IMR-90 (cell line): ENCODE results near the gene PRRC2B. TPM values are rescaled to one million over a fixed set of nuclear protein-coding genes. Genes with fewer than 3 reads are reported as not detected.

Experiments used
- ATAC-seq: fragments of 200-7000 bp; cut with Tn5 transposase; 2 replicates; pipeline ENCODE4 v1.9.1; 2020; ENCODE audit warnings: low read depth, mild to moderate bottlenecking, moderate library complexity
- BruUV-seq: library from RNA; stranded (reverse); fragments of 400-500 nt; replicated peaks from 2 replicates; lab custom pipeline; 2021; lab: Mats Ljungman, UMichigan
- CTCF ChIA-PET: fragments of 300-600 bp; formaldehyde crosslinking; extraction: SDS; loops from one replicate; lab custom pipeline; 2021; ENCODE audit warnings: antibody characterized with exemption; lab: Yijun Ruan, JAX
- POLR2A ChIA-PET: fragments of 300-600 bp; sonication (Branson Sonifier 250); formaldehyde crosslinking; loops from one replicate; lab custom pipeline; 2022; ENCODE audit warnings: antibody characterized with exemption; ENCODE audit not compliant: unreplicated experiment; lab: Charles Lee
- DNase-seq: peaks from one replicate; pipeline ENCODE4 v3.0.0; 2013
- H2AFZ ChIP-seq: replicated peaks from 2 replicates; pipeline ENCODE3; 2013; ENCODE audit warnings: low read length, mild to moderate bottlenecking; ENCODE audit not compliant: poor library complexity
- H2AK5ac ChIP-seq: 2 replicates; pipeline ENCODE4 v1.6.1; 2013; ENCODE audit warnings: low read depth, low read length, inconsistent platforms
- H2AK9ac ChIP-seq: replicated peaks from 2 replicates; pipeline ENCODE3; 2013; ENCODE audit warnings: mild to moderate bottlenecking, low read depth, low read length, moderate library complexity; ENCODE audit not compliant: poor library complexity
- H2BK120ac ChIP-seq: 2 replicates; pipeline ENCODE4 v1.6.1; 2013; ENCODE audit warnings: low read depth, low read length, inconsistent platforms
- H2BK15ac ChIP-seq: 3 replicates; pipeline ENCODE4 v1.6.1; 2013; ENCODE audit warnings: low read depth, low read length, inconsistent platforms
- H2BK20ac ChIP-seq: 2 replicates; pipeline ENCODE4 v1.6.1; 2013; ENCODE audit warnings: low read depth, mild to moderate bottlenecking, inconsistent platforms, low read length, moderate library complexity
- H2BK5ac ChIP-seq: 2 replicates; pipeline ENCODE4 v1.6.1; 2013; ENCODE audit warnings: mild to moderate bottlenecking, low read depth, low read length, inconsistent platforms; ENCODE audit not compliant: poor library complexity, severe bottlenecking
- H3K14ac ChIP-seq: replicated peaks from 2 replicates; pipeline ENCODE4 v1.6.1; 2013; ENCODE audit warnings: low read depth, low read length, inconsistent platforms
- H3K18ac ChIP-seq: 2 replicates; pipeline ENCODE4 v1.6.1; 2013; ENCODE audit warnings: low read depth, low read length, control low read depth
- H3K23ac ChIP-seq: 2 replicates; pipeline ENCODE4 v1.6.1; 2013; ENCODE audit warnings: low read depth, low read length, inconsistent platforms
- H3K27ac ChIP-seq: 2 replicates; pipeline ENCODE4 v1.5.1; 2013; ENCODE audit warnings: mild to moderate bottlenecking, control low read depth, low read length; ENCODE audit not compliant: insufficient read depth
- H3K27me3 ChIP-seq: 2 replicates; pipeline ENCODE4 v1.6.1; 2013; ENCODE audit warnings: low read length; ENCODE audit not compliant: control insufficient read depth, insufficient read depth
- H3K36me3 ChIP-seq: 2 replicates; pipeline ENCODE4 v1.6.1; 2013; ENCODE audit warnings: low read length, mixed read lengths; ENCODE audit not compliant: control insufficient read depth, insufficient read depth
- H3K4ac ChIP-seq: 2 replicates; pipeline ENCODE4 v1.6.1; 2013; ENCODE audit warnings: low read depth, low read length, inconsistent platforms
- H3K4me1 ChIP-seq: 2 replicates; pipeline ENCODE4 v1.6.1; 2013; ENCODE audit warnings: low read length, mixed read lengths; ENCODE audit not compliant: control insufficient read depth, insufficient read depth
- H3K4me2 ChIP-seq: 2 replicates; pipeline ENCODE4 v1.6.1; 2013; ENCODE audit warnings: low read depth, mild to moderate bottlenecking, control low read depth, low read length, moderate library complexity
- H3K4me3 ChIP-seq: 2 replicates; pipeline ENCODE4 v1.5.1; 2013; ENCODE audit warnings: low read depth, mild to moderate bottlenecking, control low read depth, low read length, moderate library complexity; ENCODE audit not compliant: insufficient read depth
- H3K56ac ChIP-seq: 2 replicates; pipeline ENCODE4 v1.6.1; 2013; ENCODE audit warnings: low read length, inconsistent platforms; ENCODE audit not compliant: insufficient read depth; ENCODE audit errors: extremely low read depth
- H3K79me1 ChIP-seq, 2 experiments: 2 replicates each; pipeline ENCODE4 v1.6.1; 2013; ENCODE audit warnings: low read length in 2 of 2, inconsistent platforms in 1 of 2, low read depth in 1 of 2
- H3K9ac ChIP-seq: 2 replicates; pipeline ENCODE4 v1.6.1; 2013; ENCODE audit warnings: low read depth, low read length, control low read depth
- H3K9me1 ChIP-seq: 2 replicates; pipeline ENCODE4 v1.6.1; 2013; ENCODE audit warnings: low read length, inconsistent platforms; ENCODE audit not compliant: insufficient read depth
- H3K9me3 ChIP-seq: 2 replicates; pipeline ENCODE4 v1.6.1; 2013; ENCODE audit warnings: low read length; ENCODE audit not compliant: control insufficient read depth, insufficient read depth
- H4K20me1 ChIP-seq: 2 replicates; pipeline ENCODE4 v1.6.1; 2013; ENCODE audit warnings: low read length, inconsistent platforms; ENCODE audit not compliant: insufficient read depth
- H4K5ac ChIP-seq: 2 replicates; pipeline ENCODE4 v1.6.1; 2013; ENCODE audit warnings: mild to moderate bottlenecking, low read depth, low read length, control low read depth
- H4K8ac ChIP-seq, 2 experiments: 2 replicates each; pipeline ENCODE4 v1.6.1; 2013; ENCODE audit warnings: low read depth in 2 of 2, low read length in 2 of 2, control low read depth in 1 of 2, inconsistent platforms in 1 of 2
- H4K91ac ChIP-seq: 2 replicates; pipeline ENCODE4 v1.6.1; 2013; ENCODE audit warnings: low read depth, low read length, inconsistent platforms; ENCODE audit not compliant: insufficient read depth
- CHD1 ChIP-seq: IDR thresholded peaks from 2 replicates; pipeline ENCODE4 v1.6.1; 2012; ENCODE audit warnings: low read depth, low read length, improper control_type of control experiment
- MAFK ChIP-seq: IDR thresholded peaks from 2 replicates; pipeline ENCODE4 v1.6.1; 2012; ENCODE audit warnings: low read depth, low read length, improper control_type of control experiment
- WGBS, 2 experiments: methylation state at CpG; one replicate each; pipeline versions ENCODE4 v1.1.5 to v1.1.7; 2013; ENCODE audit warnings: missing lambda C conversion rate in 2 of 2; ENCODE audit not compliant: insufficient read length in 1 of 2; ENCODE audit errors: extremely low coverage in 2 of 2; 5-methylcytosine and 5-hydroxymethylcytosine counted together
- dilution Hi-C: fragments of 300-500 bp; cut with HindIII; formaldehyde crosslinking; loops from one replicate; pipeline ENCODE4 v1.14.3; 2018; ENCODE audit warnings: low sequenced_read_pairs; ENCODE audit not compliant: unreplicated experiment
- in situ Hi-C: fragments of 300-500 bp; cut with MboI; formaldehyde crosslinking; loops from 3 replicates; pipeline ENCODE4 v1.14.3; 2019; ENCODE audit warnings: low sequenced_read_pairs, inconsistent platforms, mixed read lengths
- intact Hi-C: fragments of 100-400 bp; cut with micrococcal nuclease; formaldehyde crosslinking; loops from 2 replicates; pipeline ENCODE4 v1.10.0; 2022
- polyA plus RNA-seq, 3 experiments: library from polyadenylated mRNA; depleted of rRNA; stranded (reverse); fragments of >200 nt; gene quantifications; 2 replicates each; pipeline ENCODE4 v1.2.3, GENCODE V29; 2012; ENCODE audit warnings: low replicate concordance in 1 of 3
- total RNA-seq: library from RNA; depleted of rRNA; stranded (reverse); fragments of >200 nt; gene quantifications from 2 replicates; pipeline ENCODE4 v1.2.3, GENCODE V29; 2012

Gene PRRC2B
- total and polyA plus RNA-seq, 2 of the 4 experiments (the other 2 are of a cell fraction) = 19.4 to 39.1 TPM

DNA sequence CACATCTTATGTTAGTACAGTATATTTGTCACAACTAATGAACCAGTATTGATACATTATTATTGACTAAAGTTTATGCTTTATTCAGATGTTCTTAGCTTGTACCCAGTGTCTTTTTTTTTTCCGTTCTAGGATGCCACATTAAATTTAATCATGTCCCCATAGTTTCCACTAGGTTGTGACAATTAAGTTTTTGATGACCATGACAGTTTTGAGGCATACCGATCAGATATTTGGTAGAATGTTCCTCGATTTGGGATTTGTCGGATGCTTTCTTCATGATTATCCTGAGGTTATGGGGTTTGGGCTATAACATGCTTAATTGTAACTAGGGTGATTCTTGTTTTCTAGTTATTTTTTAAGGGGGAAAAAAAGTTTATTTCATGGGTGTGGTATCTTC is 22.6 kb downstream of the PRRC2B start:
- ATAC-seq = no peak
- no peak overlapping the region for H3K14ac ChIP-seq
- ChIA-PET POLR2A (no interaction called here), CTCF (no interaction called here)
- dilution Hi-C loops = no loop called here
- H3K4me1 ChIP-seq = peaks cover 34% of the 10 kb centered on the region
- intact Hi-C loops = loop anchor here (5.0 kb wide), 1 partner anchor 64 kb away; no protein-coding TSS in a partner anchor
- TF ChIP-seq MAFK (peak; percentile 76), CHD1 (no peak)
- H2AK9ac ChIP-seq = no peak overlapping the region
- H2BK20ac ChIP-seq = no peak overlapping the region
- WGBS, 2 experiments = no CpG with 5 or more reads among the region's 4 CpGs
- H3K9me3 ChIP-seq = no peaks in the 10 kb centered on the region
- no peak for DNase-seq
- H2BK120ac ChIP-seq = no peak overlapping the region
- no peak overlapping the region for H2AFZ ChIP-seq
- H3K4me3 ChIP-seq = no peak overlapping the region
- no peak overlapping the region for H2BK15ac ChIP-seq
- H3K4me2 ChIP-seq = no peak overlapping the region
- in situ Hi-C loops = no loop called here
- no peak overlapping the region for H2BK5ac ChIP-seq
- BruUV-seq = no TSS peak
- no peak overlapping the region for H3K18ac ChIP-seq
- peaks cover 5% of the 10 kb centered on the region for H3K36me3 ChIP-seq
- H3K9ac ChIP-seq = no peak overlapping the region
- no peak overlapping the region for H2AK5ac ChIP-seq
- H3K4ac ChIP-seq = no peak overlapping the region
- H3K27me3 ChIP-seq = no peaks in the 10 kb centered on the region
- no peak overlapping the region for H4K5ac ChIP-seq
- no peak overlapping the region for H3K56ac ChIP-seq
- H3K27ac ChIP-seq = no peak overlapping the region
- H3K79me1 ChIP-seq = peaks cover 0 to 80% of the 10 kb centered on the region in 2 experiments; a peak in 2 of 4 replicates
- H4K20me1 ChIP-seq = peaks cover 98% of the 10 kb centered on the region
- H3K23ac ChIP-seq = no peak overlapping the region
- no peak overlapping the region for H4K91ac ChIP-seq
- peaks cover 42% of the 10 kb centered on the region for H3K9me1 ChIP-seq
- H4K8ac ChIP-seq = no peak overlapping the region
